Measurements from ENCODE around the gene PLD4. TPM values are rescaled to one million over a fixed set of nuclear protein-coding genes. Genes with fewer than 3 reads are reported as not detected.

The PLD4 gene
- total RNA-seq, 1 experiment from 2014 or later = 0.07 TPM

GRCh38 chr14:104975481-104976197, 51.0 kb downstream of the PLD4 start:
- DNase-seq (ENCODE audit: low spot score) = peak; percentile 50
- ChIA-PET CTCF (interaction anchor here (0.6 to 5.0 kb wide), 32 partner anchors 8 to 351 kb away, joined by 3 to 56 read pairs (median 4); partner anchors contain the start of genes BTBD6, CDCA4 and CLBA1), POLR2A (no interaction called here)
- peaks cover 41% of the 10 kb centered on the region for H3K27me3 Mint-ChIP-seq (ENCODE audit: low read depth)
- no peaks in the 10 kb centered on the region for H3K9me3 Mint-ChIP-seq
- TF ChIP-seq HMGXB4 (CRISPR knock-in tag; IDR thresholded peaks at IDR 0.05) (peak; percentile 0; the same call in 1 of the 2 replicates), ZNF138 (CRISPR knock-in tag; conservative IDR thresholded peaks at IDR 0.05) (no peak), FOXP4 (CRISPR knock-in tag; IDR thresholded peaks at IDR 0.05) (no peak)
- H3K4me3 Mint-ChIP-seq = no peak overlapping the region
- H3K4me1 Mint-ChIP-seq = peaks cover 11% of the 10 kb centered on the region; the same call in 1 of the 2 replicates
- H3K27ac Mint-ChIP-seq = no peak overlapping the region
- no peaks in the 10 kb centered on the region for H3K36me3 Mint-ChIP-seq
- peak; percentile 9 for ATAC-seq

- Mint-ChIP-seq H3K27me3 (ENCODE audit: low read depth) (peaks cover 44% of the 10 kb centered on the region), H3K4me3 (peak overlapping the region; percentile 27), H3K36me3 (no peaks in the 10 kb centered on the region), H3K9me3 (no peaks in the 10 kb centered on the region), H3K4me1 (peaks cover 11% of the 10 kb centered on the region; the same call in 1 of the 2 replicates), H3K27ac (no peak overlapping the region)
- ChIA-PET CTCF (interaction anchor here (0.8 to 5.0 kb wide), 21 partner anchors 9 to 150 kb away, joined by 3 to 56 read pairs (median 5); partner anchors contain the start of genes CDCA4 and CLBA1), POLR2A (no interaction called here)
- DNase-seq (ENCODE audit: low spot score) (peak; percentile 81), ATAC-seq (peak; percentile 4; the same call in 1 of the 2 replicates)
- no peak for TF ChIP-seq ZMAT4 (CRISPR knock-in tag; IDR thresholded peaks at IDR 0.05)
- no peak for TF ChIP-seq ZNF425 (CRISPR knock-in tag; conservative IDR thresholded peaks at IDR 0.05)
- TF ChIP-seq, protein P1, sequence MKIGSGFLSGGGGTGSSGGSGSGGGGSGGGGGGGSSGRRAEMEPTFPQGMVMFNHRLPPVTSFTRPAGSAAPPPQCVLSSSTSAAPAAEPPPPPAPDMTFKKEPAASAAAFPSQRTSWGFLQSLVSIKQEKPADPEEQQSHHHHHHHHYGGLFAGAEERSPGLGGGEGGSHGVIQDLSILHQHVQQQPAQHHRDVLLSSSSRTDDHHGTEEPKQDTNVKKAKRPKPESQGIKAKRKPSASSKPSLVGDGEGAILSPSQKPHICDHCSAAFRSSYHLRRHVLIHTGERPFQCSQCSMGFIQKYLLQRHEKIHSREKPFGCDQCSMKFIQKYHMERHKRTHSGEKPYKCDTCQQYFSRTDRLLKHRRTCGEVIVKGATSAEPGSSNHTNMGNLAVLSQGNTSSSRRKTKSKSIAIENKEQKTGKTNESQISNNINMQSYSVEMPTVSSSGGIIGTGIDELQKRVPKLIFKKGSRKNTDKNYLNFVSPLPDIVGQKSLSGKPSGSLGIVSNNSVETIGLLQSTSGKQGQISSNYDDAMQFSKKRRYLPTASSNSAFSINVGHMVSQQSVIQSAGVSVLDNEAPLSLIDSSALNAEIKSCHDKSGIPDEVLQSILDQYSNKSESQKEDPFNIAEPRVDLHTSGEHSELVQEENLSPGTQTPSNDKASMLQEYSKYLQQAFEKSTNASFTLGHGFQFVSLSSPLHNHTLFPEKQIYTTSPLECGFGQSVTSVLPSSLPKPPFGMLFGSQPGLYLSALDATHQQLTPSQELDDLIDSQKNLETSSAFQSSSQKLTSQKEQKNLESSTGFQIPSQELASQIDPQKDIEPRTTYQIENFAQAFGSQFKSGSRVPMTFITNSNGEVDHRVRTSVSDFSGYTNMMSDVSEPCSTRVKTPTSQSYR (CRISPR knock-in tag; IDR thresholded peaks at IDR 0.05) = no peak
- TF ChIP-seq E2F4 (CRISPR knock-in tag; IDR thresholded peaks at IDR 0.05; ENCODE audit: borderline replicate concordance, low read depth) = no peak
- TF ChIP-seq ATF3 (CRISPR knock-in tag; conservative IDR thresholded peaks at IDR 0.05) = no peak
- TF ChIP-seq, protein P2, sequence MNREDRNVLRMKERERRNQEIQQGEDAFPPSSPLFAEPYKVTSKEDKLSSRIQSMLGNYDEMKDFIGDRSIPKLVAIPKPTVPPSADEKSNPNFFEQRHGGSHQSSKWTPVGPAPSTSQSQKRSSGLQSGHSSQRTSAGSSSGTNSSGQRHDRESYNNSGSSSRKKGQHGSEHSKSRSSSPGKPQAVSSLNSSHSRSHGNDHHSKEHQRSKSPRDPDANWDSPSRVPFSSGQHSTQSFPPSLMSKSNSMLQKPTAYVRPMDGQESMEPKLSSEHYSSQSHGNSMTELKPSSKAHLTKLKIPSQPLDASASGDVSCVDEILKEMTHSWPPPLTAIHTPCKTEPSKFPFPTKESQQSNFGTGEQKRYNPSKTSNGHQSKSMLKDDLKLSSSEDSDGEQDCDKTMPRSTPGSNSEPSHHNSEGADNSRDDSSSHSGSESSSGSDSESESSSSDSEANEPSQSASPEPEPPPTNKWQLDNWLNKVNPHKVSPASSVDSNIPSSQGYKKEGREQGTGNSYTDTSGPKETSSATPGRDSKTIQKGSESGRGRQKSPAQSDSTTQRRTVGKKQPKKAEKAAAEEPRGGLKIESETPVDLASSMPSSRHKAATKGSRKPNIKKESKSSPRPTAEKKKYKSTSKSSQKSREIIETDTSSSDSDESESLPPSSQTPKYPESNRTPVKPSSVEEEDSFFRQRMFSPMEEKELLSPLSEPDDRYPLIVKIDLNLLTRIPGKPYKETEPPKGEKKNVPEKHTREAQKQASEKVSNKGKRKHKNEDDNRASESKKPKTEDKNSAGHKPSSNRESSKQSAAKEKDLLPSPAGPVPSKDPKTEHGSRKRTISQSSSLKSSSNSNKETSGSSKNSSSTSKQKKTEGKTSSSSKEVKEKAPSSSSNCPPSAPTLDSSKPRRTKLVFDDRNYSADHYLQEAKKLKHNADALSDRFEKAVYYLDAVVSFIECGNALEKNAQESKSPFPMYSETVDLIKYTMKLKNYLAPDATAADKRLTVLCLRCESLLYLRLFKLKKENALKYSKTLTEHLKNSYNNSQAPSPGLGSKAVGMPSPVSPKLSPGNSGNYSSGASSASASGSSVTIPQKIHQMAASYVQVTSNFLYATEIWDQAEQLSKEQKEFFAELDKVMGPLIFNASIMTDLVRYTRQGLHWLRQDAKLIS (CRISPR knock-in tag; IDR thresholded peaks at IDR 0.05; ENCODE audit: borderline replicate concordance) = no peak
- TF ChIP-seq EMX1 (CRISPR knock-in tag; IDR thresholded peaks at IDR 0.05) = no peak
- TF ChIP-seq CREB1 (CRISPR knock-in tag; IDR thresholded peaks at IDR 0.05) = no peak
- no peak for TF ChIP-seq GTF2I (CRISPR knock-in tag; conservative IDR thresholded peaks at IDR 0.05)
These were observed 51.7 kb downstream of the PLD4 start for GRCh38 chr14:104976198-104977007.

Data from WTC11 (cell line).